Cardiac fibroblast (primary cell): ENCODE measurements around the gene TBX4.

Source experiments
- DNase-seq, 2 donors: peaks; one replicate each; pipeline versions ENCODE4 v3.0.0 to v3.0.0-alpha.2; 2010; ENCODE audit warnings: low read depth in 2 of 2
- H3K4me3 ChIP-seq, 2 donors: replicated peaks in 1 of 2; 1 replicate in 1 of 2; 2 replicates in 1 of 2; pipeline ENCODE4 v1.5.1; 2011; ENCODE audit warnings: low read depth in 2 of 2, low read length in 2 of 2, mild to moderate bottlenecking in 2 of 2, moderate library complexity in 1 of 2
- CTCF ChIP-seq: IDR thresholded peaks from one replicate; pipeline ENCODE4 v1.5.1; 2011; ENCODE audit warnings: low read depth, mild to moderate bottlenecking, low read length, inconsistent platforms

Gene TBX4

GRCh38 chr17:61475726-61476125 lies 23.5 kb downstream of the TBX4 start:
- H3K4me3 ChIP-seq: no peak overlapping the region
- TF ChIP-seq CTCF: no peak
- peak in 1 of 2 donors; percentile 42 for DNase-seq

- no peak for TF ChIP-seq CTCF
- no peak overlapping the region for H3K4me3 ChIP-seq
- no peak for DNase-seq
Measured at GRCh38 chr17:61476476-61477203, 24.4 kb downstream of the TBX4 start.

DNA sequence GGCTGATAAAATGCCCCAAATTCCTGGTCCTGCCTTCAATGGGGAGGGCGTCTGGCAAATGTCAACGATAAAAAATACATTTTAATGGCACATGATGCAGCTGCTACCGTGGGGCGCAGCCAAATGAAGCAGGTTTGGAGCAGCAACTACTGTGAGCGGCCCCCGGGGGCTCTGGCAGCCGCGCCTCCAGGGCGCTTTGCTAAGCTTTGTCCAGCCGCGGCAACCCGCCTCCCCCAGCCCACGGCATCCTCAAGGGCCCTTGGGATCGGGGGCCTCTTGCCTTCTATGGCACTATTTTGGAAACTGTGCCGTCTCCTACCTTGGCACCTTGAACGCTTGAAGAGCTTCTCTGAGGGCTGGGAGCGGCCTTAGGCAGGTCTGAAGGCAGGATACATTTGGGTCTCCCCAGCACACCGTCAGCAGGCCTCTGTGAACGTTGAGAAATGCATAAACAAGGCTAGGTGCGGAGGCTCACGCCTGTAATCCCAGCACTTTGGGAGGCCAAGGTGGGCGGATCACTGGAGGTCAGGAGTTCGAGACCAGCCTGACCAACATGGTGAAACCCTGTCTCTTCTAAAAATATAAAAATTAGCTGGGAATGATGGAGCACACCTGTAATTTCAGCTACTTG lies 25.1 kb downstream of the TBX4 start:
- peak in 1 of 2 donors; percentile 21 for DNase-seq
- no peak for TF ChIP-seq CTCF
- H3K4me3 ChIP-seq: no peak overlapping the region

- DNase-seq: no peak
- no peak overlapping the region for H3K4me3 ChIP-seq
- TF ChIP-seq CTCF: no peak
Measured at GRCh38 chr17:61478026-61478789, 26.0 kb downstream of the TBX4 start.

GRCh38 chr17:61478790-61479492 lies 26.7 kb downstream of the TBX4 start:
- H3K4me3 ChIP-seq: no peak overlapping the region
- DNase-seq: no peak

More at GRCh38 chr17:61478790-61479492, 26.7 kb downstream of the TBX4 start:
- TF ChIP-seq CTCF: no peak
